ENCODE measurements around the gene PROZ. TPM values are rescaled to one million over a fixed set of nuclear protein-coding genes. Genes with fewer than 3 reads are reported as not detected.

The PROZ gene
- total and polyA plus RNA-seq, 2 of the 13 experiments (the other 11 are each of a cell fraction or from before 2014, with no cell fraction given): 5.6 to 22.5 TPM

- Histone ChIP-seq H3K4me3 (replicated peaks in 1 of 3; ENCODE audit: insufficient read depth in 1 of 3, low read depth in 2 of 3, low read length in 3 of 3) (peak overlapping the region in 2 of 3 experiments; percentile 28 to 45; a peak in 2 of 6 replicates), H3K9me3 (ENCODE audit: low read length) (no peaks in the 10 kb centered on the region), H3K27ac (ENCODE audit: extremely low read length, insufficient read depth, low read length) (peak overlapping the region; percentile 73), H3K4me2 (ENCODE audit: low read depth, low read length) (peak overlapping the region; percentile 78), H3K36me3 (replicated peaks in 1 of 2; ENCODE audit: control insufficient read depth in 1 of 2, insufficient read depth in 2 of 2, low read length in 2 of 2) (peaks cover 0 to 18% of the 10 kb centered on the region in 2 experiments; a peak in 3 of 5 replicates), H3K79me2 (ENCODE audit: insufficient read depth, low read length) (no peaks in the 10 kb centered on the region), H2AFZ (ENCODE audit: low read length) (no peak overlapping the region), H3K9ac (ENCODE audit: insufficient read depth, low read depth, low read length) (peak overlapping the region; percentile 32; the same call in 1 of the 2 replicates), H3K27me3 (ENCODE audit: control insufficient read depth in 1 of 2, insufficient read depth in 2 of 2, low read length in 2 of 2) (no peaks in the 10 kb centered on the region), H4K20me1 (ENCODE audit: insufficient read depth, low read length) (no peaks in the 10 kb centered on the region), H3K4me1 (ENCODE audit: insufficient read depth, low read length) (peaks cover 39% of the 10 kb centered on the region)
- POLR2A ChIA-PET: interaction anchor here (1.2 to 2.3 kb wide), 8 partner anchors 8 to 47 kb away, joined by 3 to 13 read pairs (median 10); partner anchors contain the start of genes CUL4A, F10, PCID2 and PROZ
- peak; percentile 83 for DNase-seq (ENCODE audit: low spot score)
- WGBS (ENCODE audit: low lambda C conversion rate): 25% methylated on average over 13 of the region's 13 CpGs
- in situ Hi-C loops (cut with HindIII; ENCODE audit: extremely low pct_ligation_motif_present, low pct_unique_long_range_greater_than_20kb) (no loop called here), intact Hi-C loops (cut with micrococcal nuclease; ENCODE audit: unreplicated experiment) (no loop called here)
- peak; percentile 91 for ATAC-seq
- CTCF ChIA-PET (ENCODE audit: low intra/inter-chr PET ratio, low total read pairs): no interaction called here
- peak; percentile 84 for FAIRE-seq
- BruUV-seq (replicated peaks): no TSS peak
- peak; percentile 75; the same call in 1 of the 2 replicates for TF ChIP-seq ZNF281 (CRISPR knock-in tag; IDR thresholded peaks at IDR 0.05; ENCODE audit: borderline replicate concordance)
- TF ChIP-seq ARID4A (CRISPR knock-in tag; IDR thresholded peaks at IDR 0.05; ENCODE audit: borderline replicate concordance): peak; percentile 48; the same call in 1 of the 2 replicates
- TF ChIP-seq ZNF512 (CRISPR knock-in tag; IDR thresholded peaks at IDR 0.05): no peak
- TF ChIP-seq RBFOX2 (IDR thresholded peaks at IDR 0.05; ENCODE audit: low read depth, low read length): no peak
- peak; percentile 94 for TF ChIP-seq BCL6 (CRISPR knock-in tag; IDR thresholded peaks at IDR 0.05)
- peak; percentile 33 to 41; a peak in 2 of 4 replicates for TF ChIP-seq POLR2A (IDR thresholded peaks at IDR 0.05; ENCODE audit: insufficient read depth in 1 of 2, low read depth in 2 of 2, low read length in 2 of 2)
- TF ChIP-seq SP1 (IDR thresholded peaks at IDR 0.05): no peak
- TF ChIP-seq SP1 (CRISPR knock-in tag; IDR thresholded peaks at IDR 0.05): 0 out of 2 replicates have a peak, but pooled peaks have one; percentile 19
- no peak for TF ChIP-seq GMEB2 (CRISPR knock-in tag; IDR thresholded peaks at IDR 0.05; ENCODE audit: low read depth)
- TF ChIP-seq SOX5 (CRISPR knock-in tag; IDR thresholded peaks at IDR 0.05; ENCODE audit: borderline replicate concordance): peak; percentile 81
- peak; percentile 50; the same call in 1 of the 2 replicates for TF ChIP-seq MYC (CRISPR knock-in tag; IDR thresholded peaks at IDR 0.05; ENCODE audit: borderline replicate concordance)
Observed at GRCh38 chr13:113169277-113170272, 11.1 kb downstream of the PROZ start.

Measured in HepG2 (cell line).